ENCODE data around the gene MIS18A. TPM values are rescaled to one million over a fixed set of nuclear protein-coding genes. Genes with fewer than 3 reads are reported as not detected.

Gene MIS18A
- polyA plus RNA-seq, 1 experiment: 6.3 TPM

DNA sequence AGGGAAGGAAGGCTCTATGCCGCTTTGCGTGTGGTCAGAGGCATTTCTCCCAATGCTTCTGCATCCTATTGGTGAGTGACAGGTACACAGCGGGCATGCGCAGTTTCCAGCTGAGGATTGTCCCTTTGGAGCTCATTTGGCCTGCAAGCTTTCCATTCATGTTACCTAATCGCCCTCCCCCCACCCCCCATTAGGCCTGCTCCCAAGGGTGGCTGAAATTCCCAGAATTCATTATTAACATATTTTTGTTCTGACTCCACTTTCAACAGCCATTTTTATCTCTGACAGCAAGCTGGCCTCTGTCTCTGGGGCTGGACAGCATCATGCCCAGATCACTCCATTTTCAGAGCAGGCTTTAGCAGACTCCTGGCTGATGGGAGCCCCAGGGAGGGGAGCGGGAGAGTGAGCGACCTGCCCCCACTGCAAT is 25.6 kb downstream of the MIS18A start:
- ChIA-PET POLR2A (interaction anchor here (0.6 kb wide), 1 partner anchor 12 kb away, joined by 4 read pairs; no protein-coding TSS in a partner anchor), CTCF (interaction anchor here (0.6 to 1.5 kb wide), 4 partner anchors 22 to 1212 kb away, joined by 3 to 4 read pairs (median 3); no protein-coding TSS in a partner anchor)
- no peak overlapping the region for H3K27ac ChIP-seq (ENCODE audit: low read depth, low read length)
- peak; percentile 18 for DNase-seq (ENCODE audit: low read depth, low spot score)
- no peak for TF ChIP-seq CTCF (IDR thresholded peaks at IDR 0.05; ENCODE audit: low read depth, low read length)
- peaks cover 3% of the 10 kb centered on the region for H3K27me3 ChIP-seq (ENCODE audit: control insufficient read depth, insufficient read depth, low read length)
- no peaks in the 10 kb centered on the region for H3K9me3 ChIP-seq (ENCODE audit: control insufficient read depth, insufficient read depth, low read length)
- H3K4me3 ChIP-seq (ENCODE audit: low read depth, low read length): no peak overlapping the region

DNA sequence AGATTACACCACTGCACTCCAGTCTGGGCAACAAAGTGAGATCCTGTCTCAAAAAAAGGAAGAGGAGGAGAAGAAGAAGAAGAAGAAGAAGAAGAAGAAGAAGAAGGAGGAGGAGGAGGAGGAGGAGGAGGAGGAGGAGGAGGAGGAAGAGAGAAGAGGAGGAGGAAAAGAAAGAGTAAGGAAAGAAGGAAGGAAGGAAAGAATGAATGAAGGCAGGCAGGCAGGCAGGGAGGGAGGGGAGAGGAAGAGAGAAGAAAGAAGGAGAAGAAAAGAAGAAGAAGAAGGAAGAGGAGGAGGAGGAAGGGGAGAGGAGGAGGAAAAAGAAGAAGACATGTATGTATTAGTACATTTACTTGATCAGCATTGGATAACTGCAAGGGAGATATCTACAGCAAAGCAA is 26.7 kb downstream of the MIS18A start:
- Histone ChIP-seq H3K9me3 (ENCODE audit: control insufficient read depth, insufficient read depth, low read length) (no peaks in the 10 kb centered on the region), H3K27me3 (ENCODE audit: control insufficient read depth, insufficient read depth, low read length) (peaks cover 8% of the 10 kb centered on the region), H3K4me3 (ENCODE audit: low read depth, low read length) (no peak overlapping the region), H3K27ac (ENCODE audit: low read depth, low read length) (no peak overlapping the region)
- no peak for TF ChIP-seq CTCF (IDR thresholded peaks at IDR 0.05; ENCODE audit: low read depth, low read length)
- DNase-seq (ENCODE audit: low read depth, low spot score): no peak
- CTCF ChIA-PET: interaction anchor here (1.5 kb wide), 1 partner anchor 378 kb away, joined by 4 read pairs; no protein-coding TSS in a partner anchor
- POLR2A ChIA-PET: no interaction called here

- CTCF ChIA-PET: interaction anchor here (0.6 to 3.1 kb wide), 4 partner anchors 8 to 464 kb away, joined by 3 to 10 read pairs (median 4); no protein-coding TSS in a partner anchor
- TF ChIP-seq CTCF (IDR thresholded peaks at IDR 0.05; ENCODE audit: low read depth, low read length): no peak
Measured at GRCh38 chr21:32249511-32250280, 29.2 kb downstream of the MIS18A start.

GRCh38 chr21:32248571-32249461 is 30.0 kb downstream of the MIS18A start:
- Histone ChIP-seq H3K9me3 (ENCODE audit: control insufficient read depth, insufficient read depth, low read length) (no peaks in the 10 kb centered on the region), H3K27ac (ENCODE audit: low read depth, low read length) (no peak overlapping the region), H3K27me3 (ENCODE audit: control insufficient read depth, insufficient read depth, low read length) (peaks cover 25% of the 10 kb centered on the region), H3K4me3 (ENCODE audit: low read depth, low read length) (no peak overlapping the region)
- no peak for DNase-seq (ENCODE audit: low read depth, low spot score)
- ChIA-PET CTCF (interaction anchor here (0.6 to 3.1 kb wide), 4 partner anchors 9 to 463 kb away, joined by 3 to 10 read pairs (median 4); no protein-coding TSS in a partner anchor), POLR2A (no interaction called here)
- TF ChIP-seq CTCF (IDR thresholded peaks at IDR 0.05; ENCODE audit: low read depth, low read length): no peak

More at GRCh38 chr21:32249511-32250280, 29.2 kb downstream of the MIS18A start:
- H3K4me3 ChIP-seq (ENCODE audit: low read depth, low read length): no peak overlapping the region
- POLR2A ChIA-PET: no interaction called here
- no peak for DNase-seq (ENCODE audit: low read depth, low spot score)
- no peaks in the 10 kb centered on the region for H3K9me3 ChIP-seq (ENCODE audit: control insufficient read depth, insufficient read depth, low read length)
- H3K27me3 ChIP-seq (ENCODE audit: control insufficient read depth, insufficient read depth, low read length): peaks cover 21% of the 10 kb centered on the region
- no peak overlapping the region for H3K27ac ChIP-seq (ENCODE audit: low read depth, low read length)
